VCaP (cell line): ENCODE results near the gene SIDT2.

Source experiments
- H3K27ac ChIP-seq: fragments of 450-650 bp; 2 replicates; pipeline ENCODE4 v1.5.1; 2017
- CTCF ChIP-seq: fragments of 450-650 bp; conservative IDR thresholded peaks from 2 replicates; pipeline ENCODE4 v1.5.1; 2017; ENCODE audit warnings: mild to moderate bottlenecking, moderate library complexity

The SIDT2 gene

GRCh38 chr11:117180661-117181585 lies 2.4 kb downstream of the SIDT2 start:
- peak overlapping the region; percentile 68; the same call in 1 of the 2 replicates for H3K27ac ChIP-seq
- TF ChIP-seq CTCF: no peak; the same call in 1 of the 2 replicates

- TF ChIP-seq CTCF: no peak; the same call in 1 of the 2 replicates
- peak overlapping the region; percentile 68 for H3K27ac ChIP-seq
Observed at GRCh38 chr11:117181586-117182550, 3.3 kb downstream of the SIDT2 start.

GRCh38 chr11:117182551-117182935 lies 4.0 kb downstream of the SIDT2 start:
- H3K27ac ChIP-seq: peak overlapping the region; percentile 68
- TF ChIP-seq CTCF: no peak

GRCh38 chr11:117183178-117183577 lies 4.6 kb downstream of the SIDT2 start:
- peak overlapping the region; percentile 68 for H3K27ac ChIP-seq

GRCh38 chr11:117183724-117184349 lies 5.3 kb downstream of the SIDT2 start:
- peak overlapping the region; percentile 68 for H3K27ac ChIP-seq
- TF ChIP-seq CTCF: no peak

GRCh38 chr11:117185736-117186430 lies 7.3 kb downstream of the SIDT2 start:
- H3K27ac ChIP-seq: peak overlapping the region; percentile 68; the same call in 1 of the 2 replicates
- TF ChIP-seq CTCF: no peak

- no peak for TF ChIP-seq CTCF
- no peak overlapping the region for H3K27ac ChIP-seq
Observed at GRCh38 chr11:117186431-117186761, 7.9 kb downstream of the SIDT2 start.
